ENCODE results near the gene ZNHIT6. TPM values are rescaled to one million over a fixed set of nuclear protein-coding genes. Genes with fewer than 3 reads are reported as not detected.

Gene ZNHIT6
- polyA plus RNA-seq, 1 donor (not counting 4 experiments of a cell fraction or from before 2014, with no cell fraction given), result 20.9 TPM

DNA sequence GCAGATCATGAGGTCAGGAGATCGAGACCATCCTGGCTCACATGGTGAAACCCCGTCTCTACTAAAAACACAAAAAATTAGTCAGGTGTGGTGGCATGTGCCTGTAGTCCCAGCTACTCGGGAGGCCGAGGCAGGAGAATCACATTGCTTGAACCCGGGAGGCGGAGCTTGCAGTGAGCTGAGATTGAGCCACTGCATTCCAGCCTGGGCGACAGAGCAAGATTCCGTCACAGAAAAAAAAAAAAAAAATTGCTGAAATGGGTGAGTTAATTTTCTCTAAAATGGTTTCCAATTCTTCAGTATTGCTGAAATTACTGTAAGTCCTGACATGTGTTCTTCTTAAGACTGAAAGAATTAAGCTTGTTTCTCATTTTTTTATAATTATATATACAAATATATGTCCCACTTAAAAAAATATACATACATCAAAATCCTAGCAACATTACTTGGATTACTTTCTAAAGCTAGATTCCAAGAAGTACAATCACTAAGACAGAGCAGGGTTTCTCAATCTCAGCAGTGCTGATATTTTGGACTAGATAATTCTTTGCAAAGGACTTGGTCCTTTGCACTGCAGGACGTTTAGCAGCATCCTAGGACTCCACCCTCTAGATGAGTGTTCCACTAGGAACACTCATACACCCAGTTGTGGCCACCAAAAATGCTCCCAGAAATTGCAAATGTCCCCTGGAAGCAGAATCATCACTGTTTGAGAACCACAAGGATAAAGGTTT, 24.8 kb downstream of the ZNHIT6 start:
- no peak for TF ChIP-seq EZH2 (IDR thresholded peaks at IDR 0.05; ENCODE audit: low read length)
- TF ChIP-seq, protein P1, sequence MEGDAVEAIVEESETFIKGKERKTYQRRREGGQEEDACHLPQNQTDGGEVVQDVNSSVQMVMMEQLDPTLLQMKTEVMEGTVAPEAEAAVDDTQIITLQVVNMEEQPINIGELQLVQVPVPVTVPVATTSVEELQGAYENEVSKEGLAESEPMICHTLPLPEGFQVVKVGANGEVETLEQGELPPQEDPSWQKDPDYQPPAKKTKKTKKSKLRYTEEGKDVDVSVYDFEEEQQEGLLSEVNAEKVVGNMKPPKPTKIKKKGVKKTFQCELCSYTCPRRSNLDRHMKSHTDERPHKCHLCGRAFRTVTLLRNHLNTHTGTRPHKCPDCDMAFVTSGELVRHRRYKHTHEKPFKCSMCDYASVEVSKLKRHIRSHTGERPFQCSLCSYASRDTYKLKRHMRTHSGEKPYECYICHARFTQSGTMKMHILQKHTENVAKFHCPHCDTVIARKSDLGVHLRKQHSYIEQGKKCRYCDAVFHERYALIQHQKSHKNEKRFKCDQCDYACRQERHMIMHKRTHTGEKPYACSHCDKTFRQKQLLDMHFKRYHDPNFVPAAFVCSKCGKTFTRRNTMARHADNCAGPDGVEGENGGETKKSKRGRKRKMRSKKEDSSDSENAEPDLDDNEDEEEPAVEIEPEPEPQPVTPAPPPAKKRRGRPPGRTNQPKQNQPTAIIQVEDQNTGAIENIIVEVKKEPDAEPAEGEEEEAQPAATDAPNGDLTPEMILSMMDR (optimal IDR thresholded peaks at IDR 0.05 in 1 of 3, IDR thresholded peaks at IDR 0.05 in 1 of 3, conservative IDR thresholded peaks at IDR 0.05 in 1 of 3; ENCODE audit: extremely low read depth in 1 of 3, insufficient read depth in 2 of 3, low read length in 3 of 3), result no peak
- FAIRE-seq (no peak), DNase-seq (ENCODE audit: low read depth, low spot score) (no peak)
- Histone ChIP-seq H3K4me1 (ENCODE audit: control insufficient read depth, extremely low read depth, insufficient read depth, low read length) (no peaks in the 10 kb centered on the region), H3K9me1 (ENCODE audit: control insufficient read depth, extremely low read depth, insufficient read depth, low read length) (no peaks in the 10 kb centered on the region), H3K4me2 (ENCODE audit: control insufficient read depth, extremely low read depth, insufficient read depth, low read depth, low read length) (no peak overlapping the region), H3K36me3 (ENCODE audit: control insufficient read depth in 2 of 2, extremely low read depth in 1 of 2, insufficient read depth in 2 of 2, low read length in 2 of 2) (peaks cover 1 to 2% of the 10 kb centered on the region in 2 experiments), H3K27ac (ENCODE audit: control insufficient read depth, insufficient read depth, low read length) (no peak overlapping the region), H3K9ac (ENCODE audit: control insufficient read depth, extremely low read depth, insufficient read depth, low read length) (no peak overlapping the region), H3K9me3 (ENCODE audit: control insufficient read depth, low read depth, low read length) (no peaks in the 10 kb centered on the region), H3K79me2 (ENCODE audit: control insufficient read depth, insufficient read depth, low read length) (peaks cover 19% of the 10 kb centered on the region), H2AFZ (ENCODE audit: control insufficient read depth, low read length) (no peak overlapping the region), H3K27me3 (ENCODE audit: control insufficient read depth, extremely low read depth, insufficient read depth, low read length) (no peaks in the 10 kb centered on the region), H4K20me1 (ENCODE audit: control insufficient read depth, extremely low read depth, insufficient read depth, low read length) (peaks cover 3% of the 10 kb centered on the region), H3K4me3 (ENCODE audit: control insufficient read depth in 2 of 3, extremely low read depth in 1 of 3, insufficient read depth in 2 of 3, low read depth in 1 of 3, low read length in 3 of 3) (no peak overlapping the region)
- dilution Hi-C loops (cut with MboI; ENCODE audit: extremely low pct_ligation_motif_present, low sequenced_read_pairs), result no loop called here

DNA sequence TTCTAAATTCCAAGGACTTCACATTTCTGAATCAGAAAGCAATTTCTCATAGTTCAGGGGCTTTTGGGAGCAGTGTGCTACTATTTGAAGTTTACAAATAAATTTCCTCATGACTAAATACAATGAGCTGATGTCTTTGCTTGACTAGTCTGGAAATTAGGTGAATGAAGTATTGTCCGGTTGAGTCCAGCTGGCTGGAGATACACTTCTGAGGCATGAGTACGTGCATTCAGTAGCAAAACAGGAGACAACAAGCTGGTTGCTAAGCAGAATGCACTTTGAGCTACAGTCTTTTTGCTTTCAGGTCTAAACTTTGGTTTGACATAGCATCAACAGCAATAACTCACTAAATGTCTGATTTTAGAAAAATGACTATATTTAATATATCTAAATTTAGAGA, 27.1 kb downstream of the ZNHIT6 start:
- H3K4me2 ChIP-seq (ENCODE audit: control insufficient read depth, extremely low read depth, insufficient read depth, low read depth, low read length), result no peak overlapping the region
- no peak for TF ChIP-seq EZH2 (IDR thresholded peaks at IDR 0.05; ENCODE audit: low read length)
- TF ChIP-seq, protein P1 (optimal IDR thresholded peaks at IDR 0.05 in 1 of 3, IDR thresholded peaks at IDR 0.05 in 1 of 3, conservative IDR thresholded peaks at IDR 0.05 in 1 of 3; ENCODE audit: extremely low read depth in 1 of 3, insufficient read depth in 2 of 3, low read length in 3 of 3), result no peak
- no peak overlapping the region for H3K27ac ChIP-seq (ENCODE audit: control insufficient read depth, insufficient read depth, low read length)
- peaks cover 0 to 8% of the 10 kb centered on the region in 2 experiments for H3K36me3 ChIP-seq (ENCODE audit: control insufficient read depth in 2 of 2, extremely low read depth in 1 of 2, insufficient read depth in 2 of 2, low read length in 2 of 2)
- no peaks in the 10 kb centered on the region for H4K20me1 ChIP-seq (ENCODE audit: control insufficient read depth, extremely low read depth, insufficient read depth, low read length)
- DNase-seq (ENCODE audit: low read depth, low spot score) (no peak), FAIRE-seq (no peak)
- H3K79me2 ChIP-seq (ENCODE audit: control insufficient read depth, insufficient read depth, low read length), result peaks cover 15% of the 10 kb centered on the region
- no peaks in the 10 kb centered on the region for H3K9me1 ChIP-seq (ENCODE audit: control insufficient read depth, extremely low read depth, insufficient read depth, low read length)
- dilution Hi-C loops (cut with MboI; ENCODE audit: extremely low pct_ligation_motif_present, low sequenced_read_pairs), result no loop called here
- H3K4me3 ChIP-seq (ENCODE audit: control insufficient read depth in 2 of 3, extremely low read depth in 1 of 3, insufficient read depth in 2 of 3, low read depth in 1 of 3, low read length in 3 of 3), result no peak overlapping the region
- H2AFZ ChIP-seq (ENCODE audit: control insufficient read depth, low read length), result no peak overlapping the region
- no peaks in the 10 kb centered on the region for H3K27me3 ChIP-seq (ENCODE audit: control insufficient read depth, extremely low read depth, insufficient read depth, low read length)
- H3K9ac ChIP-seq (ENCODE audit: control insufficient read depth, extremely low read depth, insufficient read depth, low read length), result no peak overlapping the region
- no peaks in the 10 kb centered on the region for H3K4me1 ChIP-seq (ENCODE audit: control insufficient read depth, extremely low read depth, insufficient read depth, low read length)
- H3K9me3 ChIP-seq (ENCODE audit: control insufficient read depth, low read depth, low read length), result no peaks in the 10 kb centered on the region
